ENCODE results near the gene CFAP119.
A peak's percentile ranks its signal among the peaks of the same experiment; 100 is the strongest.

DNA sequence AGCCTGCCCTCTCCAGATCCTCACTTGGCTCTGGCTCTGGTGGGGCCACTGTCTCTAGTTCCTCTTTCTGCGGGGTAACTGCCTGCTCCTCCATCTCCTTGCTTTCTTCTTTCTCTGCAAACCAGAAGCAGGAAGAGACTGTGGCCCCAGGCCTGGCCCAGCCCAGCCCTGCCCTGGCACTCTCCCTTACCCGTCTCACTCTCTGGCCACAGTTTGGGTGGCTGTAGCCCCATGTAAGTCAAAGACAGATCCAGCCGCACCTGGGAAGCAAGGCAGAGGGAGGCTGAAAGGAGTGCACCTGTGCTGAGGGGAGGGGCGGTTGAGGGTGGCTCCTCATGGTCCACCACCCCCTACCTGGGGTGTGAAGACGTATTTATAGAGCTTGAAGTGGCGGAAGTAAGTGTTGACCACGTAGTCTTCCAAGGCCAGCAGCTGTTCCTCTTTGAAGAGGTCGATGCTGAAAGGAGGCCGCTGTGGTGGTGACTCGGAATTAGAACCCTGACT is 2.8 kb downstream of the CFAP119 start:
- no peak for TF ChIP-seq POLR2AphosphoS5 (IDR thresholded peaks at IDR 0.05; ENCODE audit: low read depth, low read length)
- TF ChIP-seq TAF1 (IDR thresholded peaks at IDR 0.05; ENCODE audit: low read depth, low read length): no peak
- TF ChIP-seq POLR2A (IDR thresholded peaks at IDR 0.05; ENCODE audit: low read depth, low read length): no peak
- TF ChIP-seq SPI1 (IDR thresholded peaks at IDR 0.05; ENCODE audit: low read depth, low read length): peak; percentile 46
